AG09309 (cell line): ENCODE data around the gene SAP25.
A peak's percentile ranks its signal among the peaks of the same experiment; 100 is the strongest.
"Not testable (repeated sequence)": the region's sequence is repeated elsewhere in the genome, so short reads cannot be mapped to it uniquely, and the experiment has no call there.

Experiments
- DNase-seq: peaks from one replicate; pipeline ENCODE4 v3.0.0-alpha.2; 2010; ENCODE audit warnings: low read depth
- H3K4me3 ChIP-seq: 2 replicates; pipeline ENCODE4 v1.5.1; 2011; ENCODE audit warnings: mild to moderate bottlenecking, low read depth, low read length, moderate library complexity; ENCODE audit not compliant: control insufficient read depth
- TF ChIP-seq, protein P1 (sequence below): IDR thresholded peaks from 2 replicates; pipeline ENCODE4 v1.5.1; 2011; ENCODE audit warnings: mild to moderate bottlenecking, low read depth, low read length, inconsistent platforms; ENCODE audit not compliant: insufficient read depth, control insufficient read depth; ENCODE audit errors: missing control alignments

SAP25 gene

DNA sequence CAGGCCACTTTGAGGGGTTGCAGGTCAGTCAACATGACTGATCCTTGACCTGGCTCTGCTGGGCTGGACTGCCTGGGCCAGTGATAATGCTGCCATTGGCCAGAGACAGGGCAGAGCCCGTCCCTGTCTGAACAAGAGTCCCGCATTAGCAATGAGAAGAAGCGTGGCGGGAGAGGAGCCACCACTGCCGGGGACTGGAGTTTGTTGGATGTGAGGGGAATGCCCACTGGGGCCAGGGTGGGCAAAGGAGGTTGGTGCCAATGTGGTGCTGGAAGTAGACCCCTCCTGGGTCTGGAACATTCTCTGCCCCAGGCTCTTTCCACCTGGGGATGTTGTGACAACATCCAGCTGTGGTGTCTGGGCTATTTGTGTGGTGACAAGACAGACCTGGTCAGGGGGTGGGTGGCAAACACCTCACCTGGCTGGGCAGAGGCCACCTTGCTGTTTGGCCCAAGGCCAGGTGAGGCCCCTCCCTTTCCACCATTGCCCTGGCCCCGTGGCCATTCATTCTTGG, 7.6 kb downstream of the SAP25 start:
- TF ChIP-seq, protein P1, sequence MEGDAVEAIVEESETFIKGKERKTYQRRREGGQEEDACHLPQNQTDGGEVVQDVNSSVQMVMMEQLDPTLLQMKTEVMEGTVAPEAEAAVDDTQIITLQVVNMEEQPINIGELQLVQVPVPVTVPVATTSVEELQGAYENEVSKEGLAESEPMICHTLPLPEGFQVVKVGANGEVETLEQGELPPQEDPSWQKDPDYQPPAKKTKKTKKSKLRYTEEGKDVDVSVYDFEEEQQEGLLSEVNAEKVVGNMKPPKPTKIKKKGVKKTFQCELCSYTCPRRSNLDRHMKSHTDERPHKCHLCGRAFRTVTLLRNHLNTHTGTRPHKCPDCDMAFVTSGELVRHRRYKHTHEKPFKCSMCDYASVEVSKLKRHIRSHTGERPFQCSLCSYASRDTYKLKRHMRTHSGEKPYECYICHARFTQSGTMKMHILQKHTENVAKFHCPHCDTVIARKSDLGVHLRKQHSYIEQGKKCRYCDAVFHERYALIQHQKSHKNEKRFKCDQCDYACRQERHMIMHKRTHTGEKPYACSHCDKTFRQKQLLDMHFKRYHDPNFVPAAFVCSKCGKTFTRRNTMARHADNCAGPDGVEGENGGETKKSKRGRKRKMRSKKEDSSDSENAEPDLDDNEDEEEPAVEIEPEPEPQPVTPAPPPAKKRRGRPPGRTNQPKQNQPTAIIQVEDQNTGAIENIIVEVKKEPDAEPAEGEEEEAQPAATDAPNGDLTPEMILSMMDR, result no peak
- no peak for DNase-seq
- no peak overlapping the region for H3K4me3 ChIP-seq

DNA sequence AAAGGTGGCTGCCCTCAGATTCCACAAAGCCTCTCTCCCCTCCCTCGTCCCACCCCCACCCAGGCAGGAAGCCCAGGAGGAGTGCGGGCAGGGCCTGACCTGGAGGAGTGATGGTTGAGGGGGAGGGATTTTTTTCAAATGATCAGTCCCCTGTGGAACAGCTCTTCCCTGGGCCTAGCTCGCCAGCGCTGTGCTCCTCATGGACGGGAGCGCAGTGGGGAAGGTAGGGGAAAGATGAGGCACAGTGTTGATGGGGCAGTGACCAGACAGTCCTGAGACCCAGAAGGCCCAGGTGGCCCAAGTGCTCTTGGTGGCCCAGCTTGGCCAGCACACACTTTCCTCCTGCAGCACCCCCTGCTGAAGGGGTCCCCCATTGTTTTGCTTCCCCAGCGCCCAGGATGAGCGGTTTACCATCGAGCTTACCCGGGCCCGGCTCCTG, 8.5 kb downstream of the SAP25 start:
- TF ChIP-seq, protein P1, result no peak
- H3K4me3 ChIP-seq, result no peak overlapping the region
- DNase-seq, result no peak

DNA sequence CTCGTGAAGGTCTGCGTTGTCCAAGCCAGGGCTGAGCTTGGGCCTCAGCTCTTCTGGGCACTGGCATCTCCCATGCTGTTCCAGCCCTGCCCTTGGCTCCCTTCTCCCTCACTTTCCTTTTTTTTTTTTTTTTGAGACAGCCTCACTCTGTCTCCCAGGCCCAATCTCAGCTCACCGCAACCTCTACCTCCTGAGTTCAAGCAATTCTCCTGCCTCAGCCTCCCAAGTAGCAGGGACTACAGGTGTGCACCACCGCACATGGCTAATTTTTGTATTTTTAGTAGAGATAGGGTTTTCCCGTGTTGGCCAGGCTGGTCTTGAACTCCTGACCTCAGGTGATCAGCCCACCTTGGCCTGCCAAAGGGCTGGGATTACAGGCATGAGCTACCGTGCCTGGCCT, 9.3 kb downstream of the SAP25 start:
- not testable (repeated sequence) for H3K4me3 ChIP-seq, DNase-seq

DNA sequence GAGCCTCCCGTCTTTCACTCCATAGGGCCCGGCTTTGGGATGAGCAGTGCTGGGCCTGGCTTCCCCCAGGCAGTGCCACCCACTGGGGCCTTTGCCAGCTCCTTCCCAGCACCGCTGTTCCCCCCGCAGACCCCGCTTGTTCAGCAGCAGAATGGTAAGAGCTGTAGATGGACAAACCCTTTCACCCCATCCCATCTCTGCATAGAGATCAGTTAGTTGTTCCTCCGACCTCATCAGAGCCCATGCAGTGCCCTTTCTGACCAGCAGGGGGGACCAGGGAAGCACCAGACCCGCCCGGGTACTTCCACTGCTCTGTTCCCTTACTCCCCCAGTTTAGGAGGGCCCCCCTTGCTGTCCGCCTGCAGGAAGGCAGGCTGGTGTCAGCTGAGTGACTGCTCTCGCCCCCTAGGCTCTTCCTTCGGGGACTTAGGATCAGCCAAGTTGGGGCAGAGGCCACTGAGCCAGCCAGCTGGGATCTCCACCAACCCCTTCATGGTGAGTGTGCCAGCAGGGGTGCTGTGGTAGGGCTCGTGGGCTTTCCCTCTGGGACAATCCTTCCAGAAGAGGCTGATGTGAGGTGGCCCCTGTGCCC, 9.8 kb downstream of the SAP25 start:
- DNase-seq, result peak; percentile 16
- TF ChIP-seq, protein P1, result peak; percentile 97
- no peak overlapping the region for H3K4me3 ChIP-seq

DNA sequence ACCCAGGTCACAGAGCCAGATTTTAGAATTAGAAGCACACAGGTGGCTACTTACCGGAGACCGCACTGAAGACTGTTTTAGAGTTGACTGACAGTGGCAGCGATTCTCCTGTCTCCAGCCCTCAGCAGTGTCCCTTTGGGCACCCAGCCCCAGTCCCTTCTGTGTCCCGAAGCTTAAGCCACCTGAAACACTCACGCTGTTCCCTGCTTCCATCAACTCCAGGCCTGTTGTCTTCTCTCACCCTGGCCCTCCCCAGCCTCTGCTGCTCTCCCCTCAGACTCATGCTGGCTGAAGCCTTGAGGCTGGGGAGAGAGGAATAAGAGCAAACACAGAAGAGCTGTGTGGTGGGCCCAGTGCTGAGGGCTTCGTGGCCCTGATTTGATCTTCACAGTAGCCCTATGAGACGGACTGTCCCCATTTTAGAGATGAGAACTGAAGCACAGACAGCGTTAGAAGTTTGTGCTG, 10.6 kb downstream of the SAP25 start:
- no peak for DNase-seq
- TF ChIP-seq, protein P1, result no peak
- H3K4me3 ChIP-seq, result no peak overlapping the region

DNA sequence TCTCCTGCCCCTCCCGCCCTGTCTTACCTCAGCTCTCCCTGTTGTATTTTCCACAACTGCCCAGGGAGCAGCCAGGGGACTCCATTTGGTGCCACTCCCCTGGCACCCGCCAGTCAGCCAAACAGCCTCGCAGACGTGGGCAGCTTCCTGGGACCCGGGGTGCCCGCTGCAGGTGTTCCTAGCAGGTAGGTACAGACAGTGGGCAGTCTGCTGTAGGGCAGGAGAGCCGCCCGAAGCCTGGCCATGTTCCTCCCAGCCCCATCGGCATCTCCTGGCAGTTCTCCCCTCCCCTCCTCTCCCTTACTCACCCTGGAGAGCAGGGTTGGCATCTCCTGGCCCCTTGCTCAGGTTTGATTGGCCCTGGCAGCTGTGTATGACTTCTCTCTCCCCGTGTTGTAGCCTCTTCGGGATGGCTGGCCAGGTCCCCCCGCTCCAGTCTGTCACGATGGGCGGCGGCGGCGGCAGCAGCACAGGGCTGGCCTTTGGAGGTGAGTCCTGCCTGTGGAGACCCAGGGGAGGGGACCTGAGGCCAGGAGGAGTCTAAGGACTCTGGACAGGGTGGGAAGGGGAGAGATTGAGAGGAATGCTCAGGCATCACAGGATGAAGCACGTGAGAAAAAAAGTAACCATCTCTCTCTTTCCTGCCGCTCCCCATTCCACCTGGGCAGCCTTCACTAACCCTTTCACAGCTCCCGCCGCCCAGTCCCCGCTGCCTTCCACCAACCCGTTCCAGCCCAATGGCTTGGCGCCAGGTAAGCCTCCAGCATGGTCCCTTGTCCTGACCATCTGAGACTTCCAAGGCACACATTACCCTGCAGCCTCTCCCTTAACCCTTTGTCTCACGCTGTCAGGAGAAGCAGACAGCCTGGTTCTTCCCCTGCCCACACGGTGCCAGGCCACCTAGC, 11.3 kb downstream of the SAP25 start:
- TF ChIP-seq, protein P1, result no peak
- no peak for DNase-seq
- no peak overlapping the region for H3K4me3 ChIP-seq
